H9 (cell line): Measurements from ENCODE around the gene ANXA1. TPM values are rescaled to one million over a fixed set of nuclear protein-coding genes. Genes with fewer than 3 reads are reported as not detected.

Experiments used
- DNase-seq: peaks from one replicate; pipeline ENCODE4 v3.0.0-alpha.2; 2017
- H2AFZ ChIP-seq: one replicate; pipeline ENCODE4 v1.6.1; 2013; ENCODE audit warnings: mild to moderate bottlenecking, low read length, control low read depth, moderate library complexity
- H2AK5ac ChIP-seq: 2 replicates; pipeline ENCODE4 v1.6.1; 2013; ENCODE audit warnings: low read length, control low read depth, mixed read lengths; ENCODE audit not compliant: insufficient read length
- H2BK120ac ChIP-seq: one replicate; pipeline ENCODE4 v1.6.1; 2013; ENCODE audit warnings: low read depth, mild to moderate bottlenecking, low read length, control low read depth, inconsistent platforms; ENCODE audit not compliant: poor library complexity, severe bottlenecking
- H2BK12ac ChIP-seq: 2 replicates; pipeline ENCODE4 v1.6.1; 2013; ENCODE audit warnings: low read length, control low read depth, mixed read lengths, low read depth; ENCODE audit not compliant: insufficient read length
- H2BK15ac ChIP-seq: 2 replicates; pipeline ENCODE4 v1.6.1; 2013; ENCODE audit warnings: low read depth, low read length, control low read depth
- H2BK20ac ChIP-seq: one replicate; pipeline ENCODE4 v1.6.1; 2013; ENCODE audit warnings: low read depth, mild to moderate bottlenecking, low read length, control low read depth, inconsistent platforms; ENCODE audit not compliant: poor library complexity, severe bottlenecking
- H2BK5ac ChIP-seq: 2 replicates; pipeline ENCODE4 v1.6.1; 2013; ENCODE audit warnings: low read length, control low read depth, mixed read lengths; ENCODE audit not compliant: insufficient read length
- H3K14ac ChIP-seq: 2 replicates; pipeline ENCODE4 v1.6.1; 2013; ENCODE audit warnings: low read length, control low read depth; ENCODE audit not compliant: insufficient read depth
- H3K18ac ChIP-seq: 2 replicates; pipeline ENCODE4 v1.6.1; 2013; ENCODE audit warnings: low read depth, mild to moderate bottlenecking, mixed read lengths, low read length, control low read depth; ENCODE audit not compliant: insufficient read length
- H3K23ac ChIP-seq: 2 replicates; pipeline ENCODE4 v1.6.1; 2013; ENCODE audit warnings: low read length, control low read depth, mixed read lengths, low read depth; ENCODE audit not compliant: insufficient read length
- H3K23me2 ChIP-seq: 2 replicates; pipeline ENCODE4 v1.6.1; 2013; ENCODE audit warnings: low read depth, mild to moderate bottlenecking, mixed read lengths, low read length, control low read depth; ENCODE audit not compliant: insufficient read length, poor library complexity, severe bottlenecking
- H3K27ac ChIP-seq: 2 replicates; pipeline ENCODE4 v1.5.1; 2013; ENCODE audit warnings: low read length, control low read depth, mixed read lengths, low read depth; ENCODE audit not compliant: insufficient read length
- H3K27me3 ChIP-seq: 2 replicates; pipeline ENCODE4 v1.6.1; 2013; ENCODE audit warnings: low read length, control low read depth, inconsistent platforms; ENCODE audit not compliant: insufficient read depth
- H3K4ac ChIP-seq: 2 replicates; pipeline ENCODE4 v1.6.1; 2013; ENCODE audit warnings: low read depth, mild to moderate bottlenecking, control low read depth, inconsistent platforms, low read length, moderate library complexity
- H3K4me1 ChIP-seq: 2 replicates; pipeline ENCODE4 v1.6.1; 2013; ENCODE audit warnings: low read length, control low read depth, inconsistent platforms; ENCODE audit not compliant: insufficient read depth
- H3K4me2 ChIP-seq: 2 replicates; pipeline ENCODE4 v1.6.1; 2013; ENCODE audit warnings: low read length, control low read depth, mixed read lengths; ENCODE audit not compliant: insufficient read length, insufficient read depth
- H3K56ac ChIP-seq: 2 replicates; pipeline ENCODE4 v1.6.1; 2013; ENCODE audit warnings: low read depth, mild to moderate bottlenecking, mixed read lengths, low read length, control low read depth; ENCODE audit not compliant: insufficient read length
- H3K79me1 ChIP-seq: 2 replicates; pipeline ENCODE4 v1.6.1; 2013; ENCODE audit warnings: low read depth, mild to moderate bottlenecking, moderate library complexity, low read length, control low read depth, inconsistent platforms; ENCODE audit not compliant: insufficient read depth, poor library complexity, severe bottlenecking
- H3K79me2 ChIP-seq: 2 replicates; pipeline ENCODE4 v1.6.1; 2013; ENCODE audit warnings: low read length, control low read depth, inconsistent platforms; ENCODE audit not compliant: insufficient read depth
- H3K9ac ChIP-seq: 2 replicates; pipeline ENCODE4 v1.6.1; 2013; ENCODE audit warnings: low read length, control low read depth, mixed read lengths; ENCODE audit not compliant: insufficient read length; ENCODE audit errors: extremely low read depth
- H3K9me3 ChIP-seq: one replicate; pipeline ENCODE4 v1.6.1; 2013; ENCODE audit warnings: low read depth, low read length, inconsistent platforms; ENCODE audit not compliant: control insufficient read depth
- H3T11ph ChIP-seq: one replicate; pipeline ENCODE4 v1.6.1; 2013; ENCODE audit warnings: mild to moderate bottlenecking, low read length, control low read depth, inconsistent platforms
- H4K20me1 ChIP-seq: one replicate; pipeline ENCODE4 v1.6.1; 2013; ENCODE audit not compliant: control insufficient read depth, insufficient read length, insufficient read depth
- H4K5ac ChIP-seq: 2 replicates; pipeline ENCODE4 v1.6.1; 2013; ENCODE audit warnings: low read depth, mild to moderate bottlenecking, mixed read lengths, low read length, control low read depth; ENCODE audit not compliant: insufficient read length
- H4K8ac ChIP-seq: replicated peaks from 2 replicates; pipeline ENCODE4 v1.6.1; 2013; ENCODE audit warnings: low read length, control low read depth, mixed read lengths, low read depth; ENCODE audit not compliant: insufficient read length
- H4K91ac ChIP-seq: 2 replicates; pipeline ENCODE4 v1.6.1; 2013; ENCODE audit warnings: low read depth, mild to moderate bottlenecking, moderate library complexity, mixed read lengths, low read length, control low read depth; ENCODE audit not compliant: insufficient read length
- H3K27ac Mint-ChIP-seq, 3 experiments: 2 replicates in 2 of 3; 3 replicates in 1 of 3; pipeline ENCODE4 v1.8.0; 2020 to 2021; ENCODE audit warnings: mixed read lengths in 3 of 3, mild to moderate bottlenecking in 1 of 3, moderate library complexity in 1 of 3
- H3K27me3 Mint-ChIP-seq: 2 replicates; pipeline ENCODE4 v1.8.0; 2021; ENCODE audit warnings: low read depth, mild to moderate bottlenecking, moderate library complexity, mixed read lengths
- H3K36me3 Mint-ChIP-seq, 3 experiments: 2 replicates in 2 of 3; 3 replicates in 1 of 3; pipeline ENCODE4 v1.8.0; 2020 to 2021; ENCODE audit warnings: low read depth in 3 of 3, mixed read lengths in 3 of 3; ENCODE audit not compliant: insufficient read depth in 1 of 3
- H3K4me1 Mint-ChIP-seq, 2 experiments: 2 replicates each; pipeline ENCODE4 v1.8.0; 2020; ENCODE audit warnings: mixed read lengths in 2 of 2
- H3K4me3 Mint-ChIP-seq, 2 experiments: 2 replicates in 1 of 2; 3 replicates in 1 of 2; pipeline ENCODE4 v1.8.0; 2020 to 2021; ENCODE audit warnings: mild to moderate bottlenecking in 2 of 2, mixed read lengths in 2 of 2, moderate library complexity in 1 of 2
- H3K9me3 Mint-ChIP-seq, 2 experiments: 2 replicates in 1 of 2; 3 replicates in 1 of 2; pipeline ENCODE4 v1.8.0; 2020; ENCODE audit warnings: mild to moderate bottlenecking in 2 of 2, mixed read lengths in 2 of 2, moderate library complexity in 1 of 2
- WGBS: extraction: QIAGEN DNeasy Blood & Tissue Kit; methylation state at CpG from one replicate; pipeline ENCODE4 v1.1.7; 2013; ENCODE audit warnings: missing lambda C conversion rate, low lambda C conversion rate, mixed read lengths; ENCODE audit not compliant: insufficient read length; ENCODE audit errors: extremely low coverage; 5-methylcytosine and 5-hydroxymethylcytosine counted together
- total RNA-seq: library from RNA; stranded (reverse); gene quantifications from 2 replicates; pipeline ENCODE4 v1.2.1, GENCODE V29; 2021
- TF ChIP-seq, protein P1 (sequence below): fragments of 200-600 bp; sonication (generic); conservative IDR thresholded peaks from 3 replicates; pipeline ENCODE4 v1.8.0; 2021; ENCODE audit warnings: antibody characterized with exemption, mild to moderate bottlenecking

ANXA1 gene
- total RNA-seq, 1 experiment from 2014 or later, result 3.5 TPM

GRCh38 chr9:73170185-73170957 lies 18.7 kb downstream of the ANXA1 start:
- TF ChIP-seq, protein P1, sequence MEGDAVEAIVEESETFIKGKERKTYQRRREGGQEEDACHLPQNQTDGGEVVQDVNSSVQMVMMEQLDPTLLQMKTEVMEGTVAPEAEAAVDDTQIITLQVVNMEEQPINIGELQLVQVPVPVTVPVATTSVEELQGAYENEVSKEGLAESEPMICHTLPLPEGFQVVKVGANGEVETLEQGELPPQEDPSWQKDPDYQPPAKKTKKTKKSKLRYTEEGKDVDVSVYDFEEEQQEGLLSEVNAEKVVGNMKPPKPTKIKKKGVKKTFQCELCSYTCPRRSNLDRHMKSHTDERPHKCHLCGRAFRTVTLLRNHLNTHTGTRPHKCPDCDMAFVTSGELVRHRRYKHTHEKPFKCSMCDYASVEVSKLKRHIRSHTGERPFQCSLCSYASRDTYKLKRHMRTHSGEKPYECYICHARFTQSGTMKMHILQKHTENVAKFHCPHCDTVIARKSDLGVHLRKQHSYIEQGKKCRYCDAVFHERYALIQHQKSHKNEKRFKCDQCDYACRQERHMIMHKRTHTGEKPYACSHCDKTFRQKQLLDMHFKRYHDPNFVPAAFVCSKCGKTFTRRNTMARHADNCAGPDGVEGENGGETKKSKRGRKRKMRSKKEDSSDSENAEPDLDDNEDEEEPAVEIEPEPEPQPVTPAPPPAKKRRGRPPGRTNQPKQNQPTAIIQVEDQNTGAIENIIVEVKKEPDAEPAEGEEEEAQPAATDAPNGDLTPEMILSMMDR, result no peak
- Mint-ChIP-seq H3K27me3 (no peaks in the 10 kb centered on the region), H3K4me3 (no peak overlapping the region), H3K27ac (no peak overlapping the region), H3K9me3 (no peaks in the 10 kb centered on the region), H3K4me1 (peaks cover 3% of the 10 kb centered on the region in 2 experiments; a peak in 1 of 4 replicates), H3K36me3 (no peaks in the 10 kb centered on the region)
- no peaks in the 10 kb centered on the region for H3K4me1 ChIP-seq
- H2BK20ac ChIP-seq, result no peak overlapping the region
- no peak overlapping the region for H2BK15ac ChIP-seq
- H3K9ac ChIP-seq, result no peak overlapping the region
- no peak overlapping the region for H3K18ac ChIP-seq
- no peak overlapping the region for H2BK120ac ChIP-seq
- H3K9me3 ChIP-seq, result no peaks in the 10 kb centered on the region
- no peak overlapping the region for H3K4ac ChIP-seq
- H2AFZ ChIP-seq, result no peak overlapping the region
- no peak overlapping the region for H2AK5ac ChIP-seq
- no peak for DNase-seq
- H2BK5ac ChIP-seq, result no peak overlapping the region
- H3K27me3 ChIP-seq, result no peaks in the 10 kb centered on the region
- no peaks in the 10 kb centered on the region for H4K20me1 ChIP-seq
- WGBS, result no CpG with 5 or more reads among the region's 3 CpGs
- H3K27ac ChIP-seq, result no peak overlapping the region
- no peak overlapping the region for H3K14ac ChIP-seq
- H4K5ac ChIP-seq, result no peak overlapping the region
- H3K56ac ChIP-seq, result no peak overlapping the region
- H4K8ac ChIP-seq, result no peak overlapping the region
- no peak overlapping the region for H3T11ph ChIP-seq
- no peak overlapping the region for H3K4me2 ChIP-seq
- H3K23me2 ChIP-seq, result no peaks in the 10 kb centered on the region
- H3K23ac ChIP-seq, result no peak overlapping the region
- H3K79me1 ChIP-seq, result no peaks in the 10 kb centered on the region
- no peaks in the 10 kb centered on the region for H3K79me2 ChIP-seq
- H4K91ac ChIP-seq, result no peak overlapping the region
- H2BK12ac ChIP-seq, result no peak overlapping the region
